ENCODE measurements around the gene ANTKMT.

The ANTKMT gene

GRCh38 chr16:714558-715476, 6.1 kb upstream of the ANTKMT start, which contains the start of gene METRN:
Gene METRN (plus strand): TSS chr16:715118. CDS start chr16:715290, 172 bp downstream.
- DNase-seq (ENCODE audit: low read depth, low spot score) = peak; percentile 78

- DNase-seq (ENCODE audit: low read depth, low spot score) = no peak
Measured at GRCh38 chr16:715477-716199, 5.3 kb upstream of the ANTKMT start.

GRCh38 chr16:716200-716568, 4.8 kb upstream of the ANTKMT start:
- no peak for DNase-seq (ENCODE audit: low read depth, low spot score)

DNA sequence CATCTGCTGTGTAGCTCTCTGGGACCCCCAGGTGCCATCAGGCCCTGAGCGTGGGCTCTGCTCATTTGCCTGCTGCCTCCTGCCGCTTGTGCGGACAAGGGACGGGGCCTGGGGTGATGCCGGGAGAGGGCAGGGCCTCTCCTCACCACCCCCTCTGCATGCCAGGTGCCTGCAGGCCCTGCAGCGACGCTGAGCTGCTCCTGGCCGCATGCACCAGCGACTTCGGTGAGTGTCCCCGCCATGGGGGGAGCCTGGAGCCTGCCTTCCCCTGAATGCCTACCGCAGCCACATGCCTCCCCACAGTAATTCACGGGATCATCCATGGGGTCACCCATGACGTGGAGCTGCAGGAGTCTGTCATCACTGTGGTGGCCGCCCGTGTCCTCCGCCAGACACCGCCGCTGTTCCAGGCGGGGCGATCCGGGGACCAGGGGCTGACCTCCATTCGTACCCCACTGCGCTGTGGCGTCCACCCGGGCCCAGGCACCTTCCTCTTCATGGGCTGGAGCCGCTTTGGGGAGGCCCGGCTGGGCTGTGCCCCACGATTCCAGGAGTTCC, 4.1 kb upstream of the ANTKMT start:
- no peak for DNase-seq (ENCODE audit: low read depth, low spot score)

GRCh38 chr16:717450-718245, 3.3 kb upstream of the ANTKMT start:
- DNase-seq (ENCODE audit: low read depth, low spot score) = no peak

DNA sequence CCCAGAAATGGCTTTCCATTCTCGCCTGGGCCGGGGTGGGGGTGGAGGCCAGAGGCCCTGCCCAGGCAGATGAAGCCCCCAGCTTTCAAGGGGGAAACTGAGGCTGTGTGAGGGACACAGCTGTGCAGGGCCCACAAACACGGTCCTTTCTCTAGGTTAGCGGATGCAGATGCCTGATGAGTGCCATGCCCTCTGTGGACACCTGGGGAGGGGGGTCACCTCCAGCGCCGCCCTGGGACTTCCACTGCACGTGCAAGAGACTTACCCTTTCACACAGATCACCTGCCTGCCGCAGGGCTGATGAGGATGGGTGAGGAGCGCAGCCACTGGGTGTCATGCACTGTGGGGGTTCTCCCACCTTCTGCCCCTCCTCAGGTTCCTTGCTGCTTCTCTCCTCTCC, 2.6 kb upstream of the ANTKMT start:
- no peak for DNase-seq (ENCODE audit: low read depth, low spot score)

- no peak for DNase-seq (ENCODE audit: low read depth, low spot score)
Measured at GRCh38 chr16:718922-719321, 2.0 kb upstream of the ANTKMT start.

DNA sequence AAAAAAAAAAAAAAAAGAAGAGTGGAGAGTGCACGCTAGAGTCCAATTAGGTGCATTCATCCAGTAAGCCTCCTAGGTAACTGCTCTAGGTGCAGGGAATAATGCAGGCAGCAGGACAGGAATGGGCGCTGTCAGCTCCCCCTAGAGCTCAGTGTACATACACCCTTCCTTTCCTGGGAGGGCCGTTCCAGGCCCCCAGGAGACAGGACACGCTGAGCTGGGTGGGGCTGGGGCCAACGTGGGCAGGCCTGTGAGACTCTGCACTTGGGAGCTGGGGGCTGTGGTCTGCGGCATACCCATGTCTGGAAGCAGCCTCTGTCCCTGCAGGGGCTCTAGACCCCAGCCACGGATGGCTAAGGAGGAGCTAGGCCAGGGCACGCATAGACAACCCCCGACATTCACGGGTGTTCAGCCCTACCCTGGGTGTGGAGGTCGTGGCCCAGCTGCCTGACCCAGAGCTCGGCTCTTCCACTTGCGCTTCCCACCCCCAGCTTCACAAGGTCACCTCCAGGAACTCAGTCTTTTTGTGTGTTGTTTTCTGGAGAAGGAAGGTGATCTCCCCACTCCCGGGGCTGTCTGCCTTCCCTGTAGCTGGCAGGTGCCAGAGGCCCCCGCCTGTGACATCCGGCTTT, 1.0 kb upstream of the ANTKMT start:
- DNase-seq (ENCODE audit: low read depth, low spot score) = no peak

DNA sequence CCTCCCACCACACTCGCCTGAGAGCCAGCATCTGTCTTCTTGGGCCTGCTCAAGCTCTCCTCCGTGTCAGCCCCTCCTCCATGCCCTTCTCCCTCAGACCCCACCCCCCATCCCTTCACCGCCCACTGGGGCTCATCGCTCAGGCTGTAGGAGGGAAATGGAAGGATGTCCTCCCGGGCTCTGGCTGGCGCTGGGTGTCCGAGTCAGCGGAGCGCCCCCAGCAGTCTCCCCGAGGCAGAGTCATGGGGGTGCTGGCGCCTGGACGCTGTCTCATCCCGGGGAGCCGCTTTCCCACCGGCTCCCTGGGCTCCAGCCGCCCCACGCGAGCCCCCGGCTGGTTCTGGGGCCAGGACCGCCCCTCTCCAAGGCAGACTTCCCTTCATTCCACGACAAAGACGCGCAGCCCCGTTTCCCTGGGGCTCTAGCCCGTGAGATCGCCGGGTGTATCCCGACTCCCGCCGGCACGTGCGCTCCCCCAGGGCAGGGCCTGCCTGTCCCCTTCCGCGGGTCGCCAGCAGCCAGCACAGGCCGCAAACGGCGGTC, 428 bp upstream of the ANTKMT start:
- no peak for DNase-seq (ENCODE audit: low read depth, low spot score)

GRCh38 chr16:721765-722540, 1.0 kb downstream of the ANTKMT start:
- no peak for DNase-seq (ENCODE audit: low read depth, low spot score)

DNA sequence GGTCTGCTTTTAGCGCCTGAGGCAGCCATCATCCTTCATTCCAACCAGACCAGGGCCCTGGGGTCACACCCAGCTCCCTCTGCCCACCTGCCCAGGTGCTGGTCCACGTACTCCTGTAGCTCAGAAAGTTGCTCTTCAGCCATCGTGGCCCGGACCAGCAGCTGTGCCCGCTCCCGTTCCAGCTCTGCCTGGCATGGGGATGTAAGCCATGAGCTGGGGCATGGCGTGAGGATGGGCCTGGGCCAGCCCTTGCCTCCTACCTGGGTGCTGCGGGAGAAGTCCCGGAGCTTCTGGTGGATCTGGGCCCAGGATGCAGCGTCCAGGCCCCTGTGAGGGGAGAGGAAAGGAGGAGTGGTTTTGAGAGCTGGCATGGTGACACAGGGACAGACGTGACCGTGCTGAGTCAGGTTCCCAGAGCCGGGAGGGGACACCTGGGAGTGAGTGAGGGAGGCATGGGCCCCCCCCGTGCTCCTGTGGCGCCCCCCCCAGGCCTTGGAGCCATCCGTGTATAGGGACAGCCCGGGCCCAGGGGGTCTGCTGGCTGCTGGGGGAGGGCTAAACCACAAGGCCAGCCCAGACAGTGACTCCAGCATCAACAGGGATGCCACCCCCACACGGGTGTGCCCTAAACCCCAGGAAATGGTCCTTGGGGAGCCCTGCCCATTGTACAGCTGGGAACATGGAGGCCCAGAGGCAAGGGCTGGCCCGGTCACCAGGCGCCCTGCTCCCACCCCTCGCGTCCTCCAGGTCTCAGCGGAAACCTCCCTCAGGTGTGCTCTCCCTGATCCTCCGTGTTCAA, 2.1 kb downstream of the ANTKMT start:
- no peak for DNase-seq (ENCODE audit: low read depth, low spot score)

GRCh38 chr16:723695-724094, 2.7 kb downstream of the ANTKMT start:
- no peak for DNase-seq (ENCODE audit: low read depth, low spot score)

DNA sequence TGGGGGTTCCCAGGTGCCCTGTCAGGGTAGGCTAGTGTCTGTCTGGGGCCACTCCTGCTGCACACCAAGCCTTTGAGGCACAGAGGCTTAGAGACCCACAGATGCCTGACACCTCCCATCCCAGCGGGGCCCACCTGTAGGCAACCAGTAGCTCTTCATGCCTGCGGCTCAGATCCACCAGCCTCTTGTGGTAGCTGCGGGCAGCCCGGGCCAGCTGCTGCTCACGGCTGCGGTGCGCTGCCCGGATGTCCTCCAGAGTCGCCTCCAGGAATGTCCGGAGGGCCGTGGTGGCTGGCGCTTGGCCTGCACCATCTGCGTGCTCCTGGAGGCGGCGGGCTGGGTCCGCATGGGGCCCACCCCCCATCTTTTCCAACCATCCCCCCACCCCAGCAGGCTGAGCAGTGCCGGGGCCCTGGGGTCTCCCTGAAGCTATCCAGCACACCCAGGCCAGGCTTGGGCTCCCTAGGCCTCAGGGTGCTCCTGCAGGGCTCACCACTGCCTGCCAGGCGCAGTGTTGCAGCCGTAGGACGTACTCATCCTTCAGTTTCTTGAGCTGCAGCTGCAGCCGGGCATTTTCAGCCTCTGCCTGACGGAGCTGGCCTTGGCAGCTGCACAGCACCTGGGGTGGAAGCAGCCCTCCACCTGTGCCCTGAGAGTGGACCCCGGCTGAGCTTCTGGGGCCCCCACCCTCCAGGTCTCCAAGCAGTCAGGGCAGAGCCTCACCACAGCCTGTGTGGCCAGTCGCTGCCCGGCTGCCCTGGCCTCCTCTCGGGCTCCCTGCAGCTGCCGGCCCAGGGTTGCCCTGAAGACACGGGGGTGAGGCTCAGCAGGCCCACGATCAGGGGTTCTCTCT, 3.5 kb downstream of the ANTKMT start:
- DNase-seq (ENCODE audit: low read depth, low spot score) = no peak

GRCh38 chr16:725041-725376, 4.1 kb downstream of the ANTKMT start:
- no peak for DNase-seq (ENCODE audit: low read depth, low spot score)

DNA sequence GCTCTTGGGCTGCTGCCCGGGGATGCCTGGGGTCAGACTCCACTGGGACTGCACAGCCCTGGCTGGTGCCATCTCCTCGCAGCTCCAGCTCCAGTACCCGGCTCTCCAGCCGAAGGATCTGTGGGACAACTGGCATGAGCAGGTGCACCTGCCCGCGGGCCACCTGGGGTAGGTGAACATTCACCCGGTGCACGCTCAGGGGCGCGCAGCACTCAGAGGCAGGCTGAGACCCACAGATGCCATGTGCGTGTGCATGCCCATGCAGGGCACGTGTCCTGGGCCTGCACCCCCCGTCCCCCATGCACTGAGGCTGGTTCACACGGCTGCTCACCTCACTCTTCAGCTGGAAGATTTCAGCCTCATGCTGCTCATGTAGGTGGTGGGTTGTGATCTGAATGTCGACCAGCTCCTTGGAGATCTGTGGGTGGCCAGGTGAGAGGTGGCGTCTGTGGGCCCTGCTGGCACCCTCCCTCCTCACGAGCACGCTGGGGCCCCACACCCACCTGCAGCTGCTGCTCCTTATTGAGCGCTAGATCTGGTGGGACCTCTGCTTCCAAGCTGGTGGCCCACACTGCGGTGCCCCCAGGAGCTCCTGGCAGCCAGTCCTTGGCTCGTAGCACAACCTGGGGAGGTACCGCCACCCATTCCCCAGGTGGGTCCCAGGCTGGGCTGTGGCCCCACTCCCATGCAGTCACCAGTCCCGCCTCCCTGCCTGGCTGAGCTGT, 4.7 kb downstream of the ANTKMT start:
- no peak for DNase-seq (ENCODE audit: low read depth, low spot score)

- DNase-seq (ENCODE audit: low read depth, low spot score) = no peak
Measured at GRCh38 chr16:726188-726437, 5.2 kb downstream of the ANTKMT start.

GRCh38 chr16:726438-727290, 5.7 kb downstream of the ANTKMT start, which contains the start of the genes CCDC78 and HAGHL:
Gene CCDC78 (minus strand): TSS chr16:726443. CDS start chr16:726367, 76 bp downstream.
Gene HAGHL (plus strand): TSS chr16:727106. CDS start chr16:727510, 404 bp downstream.
- peak; percentile 43 for DNase-seq (ENCODE audit: low read depth, low spot score)

All from activated naive CD8-positive, alpha-beta T cell treated with anti-CD3 and anti-CD28 coated beads, Interleukin-2, amount 50 U/mL, for 16 hours (primary cell).